DOHH2 (cell line): Measurements from ENCODE around the gene RHBG.

Experiments
- CTCF ChIP-seq: fragments of 200-600 bp; sonication (generic); IDR thresholded peaks from one replicate; pipeline ENCODE4 v1.5.1; 2014; ENCODE audit warnings: antibody characterized with exemption, mild to moderate bottlenecking, low read depth, low read length; ENCODE audit not compliant: poor library complexity, severe bottlenecking
- EZH2phosphoT487 ChIP-seq: fragments of 200-600 bp; sonication (generic); IDR thresholded peaks from 2 replicates; pipeline ENCODE4 v1.6.1; 2017; ENCODE audit warnings: borderline replicate concordance, mild to moderate bottlenecking, antibody characterized with exemption, low read length, moderate library complexity, mixed read lengths

DNA sequence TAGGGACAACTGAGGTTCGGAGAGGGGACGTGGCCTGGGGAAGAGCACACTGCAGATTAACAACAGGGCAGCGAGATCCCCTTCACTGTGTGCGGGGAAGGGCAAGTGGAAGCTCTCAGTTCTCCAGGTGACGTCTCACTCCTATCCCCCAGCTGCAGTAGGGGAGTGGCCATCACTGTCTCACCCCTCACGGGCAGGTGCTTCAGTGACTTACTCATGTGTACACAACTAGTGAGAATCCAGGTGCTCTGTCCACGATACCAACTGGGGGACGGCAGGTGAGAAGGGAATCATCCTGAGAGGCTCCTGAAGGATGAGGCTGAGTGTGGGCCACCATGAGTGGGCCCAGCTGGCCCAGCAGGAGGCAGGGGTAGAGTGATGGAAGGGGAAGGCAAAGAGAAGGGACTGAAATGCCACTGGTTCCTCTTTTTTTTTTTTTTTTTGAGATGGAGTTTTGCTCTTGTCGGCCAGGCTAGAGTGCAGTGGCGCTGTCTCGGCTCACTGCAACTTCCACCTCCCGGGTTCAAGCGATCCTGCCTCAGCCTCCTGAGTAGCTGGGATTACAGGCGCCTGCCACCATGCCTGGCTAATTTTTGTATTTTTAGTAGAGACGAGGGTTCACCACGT is 25.9 kb downstream of the RHBG start:
- no peak for TF ChIP-seq CTCF
- TF ChIP-seq EZH2phosphoT487: no peak
